Astrocyte of the cerebellum (primary cell): ENCODE data around the gene DKKL1.
"Not testable (repeated sequence)": the region's sequence is repeated elsewhere in the genome, so short reads cannot be mapped to it uniquely, and the experiment has no call there.

Source experiments
- DNase-seq: peaks from one replicate; pipeline ENCODE4 v3.0.0-alpha.2; 2011; ENCODE audit warnings: low read depth
- H3K4me3 ChIP-seq: 2 replicates; pipeline ENCODE4 v1.5.1; 2011; ENCODE audit warnings: mild to moderate bottlenecking, low read depth, low read length, moderate library complexity
- in situ Hi-C: cut with HindIII; loops from 2 replicates; pipeline ENCODE4 v1.10.0; 2017; ENCODE audit warnings: low sequenced_read_pairs
- TF ChIP-seq, protein P1 (sequence below): IDR thresholded peaks from 2 replicates; pipeline ENCODE4 v1.5.1; 2012; ENCODE audit warnings: low read length, low read depth, moderate library complexity, mild to moderate bottlenecking; ENCODE audit errors: missing control alignments

DKKL1 gene

DNA sequence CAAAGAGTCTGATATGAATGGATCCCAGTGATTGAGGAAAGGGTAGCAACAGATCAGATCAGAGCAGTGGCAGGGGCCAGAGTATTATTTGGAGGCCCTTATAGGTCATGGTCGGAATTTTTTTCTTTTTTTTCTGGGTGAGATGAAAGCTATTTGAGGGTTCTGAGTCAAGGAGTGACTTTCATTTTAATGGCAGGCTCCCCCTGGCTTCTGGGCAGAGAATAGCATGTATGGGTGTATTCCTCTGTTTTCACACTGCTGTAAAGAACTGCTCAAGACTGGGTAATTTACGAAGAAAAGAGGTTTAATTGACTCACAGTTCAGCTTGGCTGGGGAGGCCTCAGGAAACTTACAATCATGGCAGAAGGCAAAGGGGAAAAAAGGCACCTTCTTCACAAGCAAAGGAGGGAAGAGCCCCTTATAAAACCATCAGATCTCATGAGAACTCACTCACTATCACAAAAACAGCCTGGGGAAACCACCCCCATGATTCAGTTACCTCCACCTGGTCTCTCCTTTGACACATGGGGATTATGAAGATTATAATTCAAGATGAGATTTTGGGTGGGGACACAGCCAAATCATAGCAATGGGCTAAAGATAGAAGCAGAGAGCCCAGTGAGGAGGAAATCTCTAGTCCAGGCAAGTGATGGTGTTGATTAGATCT, 35.7 kb upstream of the DKKL1 start:
- no peak for DNase-seq
- TF ChIP-seq, protein P1, sequence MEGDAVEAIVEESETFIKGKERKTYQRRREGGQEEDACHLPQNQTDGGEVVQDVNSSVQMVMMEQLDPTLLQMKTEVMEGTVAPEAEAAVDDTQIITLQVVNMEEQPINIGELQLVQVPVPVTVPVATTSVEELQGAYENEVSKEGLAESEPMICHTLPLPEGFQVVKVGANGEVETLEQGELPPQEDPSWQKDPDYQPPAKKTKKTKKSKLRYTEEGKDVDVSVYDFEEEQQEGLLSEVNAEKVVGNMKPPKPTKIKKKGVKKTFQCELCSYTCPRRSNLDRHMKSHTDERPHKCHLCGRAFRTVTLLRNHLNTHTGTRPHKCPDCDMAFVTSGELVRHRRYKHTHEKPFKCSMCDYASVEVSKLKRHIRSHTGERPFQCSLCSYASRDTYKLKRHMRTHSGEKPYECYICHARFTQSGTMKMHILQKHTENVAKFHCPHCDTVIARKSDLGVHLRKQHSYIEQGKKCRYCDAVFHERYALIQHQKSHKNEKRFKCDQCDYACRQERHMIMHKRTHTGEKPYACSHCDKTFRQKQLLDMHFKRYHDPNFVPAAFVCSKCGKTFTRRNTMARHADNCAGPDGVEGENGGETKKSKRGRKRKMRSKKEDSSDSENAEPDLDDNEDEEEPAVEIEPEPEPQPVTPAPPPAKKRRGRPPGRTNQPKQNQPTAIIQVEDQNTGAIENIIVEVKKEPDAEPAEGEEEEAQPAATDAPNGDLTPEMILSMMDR: peak; percentile 61
- in situ Hi-C loops: no loop called here
- no peak overlapping the region for H3K4me3 ChIP-seq

DNA sequence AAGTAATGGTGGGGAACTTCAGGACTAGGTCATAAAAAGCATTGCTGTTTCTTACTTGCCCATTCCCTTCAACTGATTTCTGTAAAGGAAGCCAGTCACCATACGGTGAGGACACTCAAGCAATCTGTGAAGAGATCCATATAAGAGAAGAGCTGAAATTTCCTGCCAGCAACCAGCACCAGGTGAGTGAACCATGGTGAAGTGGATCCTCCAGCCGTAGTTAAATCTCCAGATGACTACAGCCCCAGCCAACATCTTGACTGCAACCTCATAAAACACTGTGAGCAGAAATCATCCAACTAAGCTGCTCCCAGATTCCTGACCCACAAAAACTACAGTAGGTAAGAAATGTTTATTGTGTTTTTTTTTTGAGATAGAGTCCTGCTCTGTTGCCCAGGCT, 34.9 kb upstream of the DKKL1 start:
- TF ChIP-seq, protein P1: no peak
- DNase-seq: no peak
- in situ Hi-C loops: no loop called here
- H3K4me3 ChIP-seq: no peak overlapping the region

DNA sequence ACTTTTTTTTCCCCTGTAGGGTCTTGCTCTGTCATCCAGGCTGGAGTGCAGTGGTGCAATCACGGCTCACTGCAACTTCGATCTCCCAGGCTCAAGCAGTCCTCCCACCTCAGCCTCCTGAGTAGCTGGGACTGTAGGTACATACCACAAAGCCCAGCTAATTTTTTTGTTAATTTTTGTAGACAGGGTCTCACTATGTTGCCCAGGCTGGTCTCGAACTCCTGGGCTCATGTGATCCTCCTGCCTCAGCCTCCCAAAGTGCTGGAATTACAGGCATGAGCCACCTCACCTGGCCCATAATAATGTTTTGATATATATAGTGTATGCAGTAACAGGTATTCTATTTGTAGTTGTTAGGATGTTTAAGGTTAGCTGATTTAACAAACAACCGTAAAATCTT, 32.5 kb upstream of the DKKL1 start:
- H3K4me3 ChIP-seq, DNase-seq, in situ Hi-C loops: not testable (repeated sequence)

DNA sequence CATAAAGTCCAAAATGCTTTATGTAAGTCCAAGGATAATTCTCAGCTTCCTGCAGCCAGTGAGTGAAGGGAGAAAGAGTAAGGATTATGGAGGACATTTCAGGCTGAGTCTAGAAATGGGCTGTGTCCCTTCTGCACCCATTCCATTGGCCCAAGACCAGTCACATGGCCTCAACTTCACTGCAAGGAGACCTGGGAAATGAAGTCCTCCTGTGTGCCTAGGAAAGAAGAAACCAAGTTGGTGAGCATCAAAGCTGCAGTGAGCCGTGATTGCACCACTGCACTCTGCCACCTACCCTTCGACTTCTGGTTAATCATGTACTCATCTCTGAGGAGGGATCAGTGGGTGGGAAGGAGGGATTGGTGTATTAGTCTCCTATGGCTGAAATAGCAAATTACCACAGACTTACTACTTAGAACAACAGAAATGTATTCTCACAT, 32.0 kb upstream of the DKKL1 start:
- in situ Hi-C loops: no loop called here
- DNase-seq: peak; percentile 4
- H3K4me3 ChIP-seq: no peak overlapping the region
- TF ChIP-seq, protein P1: no peak

DNA sequence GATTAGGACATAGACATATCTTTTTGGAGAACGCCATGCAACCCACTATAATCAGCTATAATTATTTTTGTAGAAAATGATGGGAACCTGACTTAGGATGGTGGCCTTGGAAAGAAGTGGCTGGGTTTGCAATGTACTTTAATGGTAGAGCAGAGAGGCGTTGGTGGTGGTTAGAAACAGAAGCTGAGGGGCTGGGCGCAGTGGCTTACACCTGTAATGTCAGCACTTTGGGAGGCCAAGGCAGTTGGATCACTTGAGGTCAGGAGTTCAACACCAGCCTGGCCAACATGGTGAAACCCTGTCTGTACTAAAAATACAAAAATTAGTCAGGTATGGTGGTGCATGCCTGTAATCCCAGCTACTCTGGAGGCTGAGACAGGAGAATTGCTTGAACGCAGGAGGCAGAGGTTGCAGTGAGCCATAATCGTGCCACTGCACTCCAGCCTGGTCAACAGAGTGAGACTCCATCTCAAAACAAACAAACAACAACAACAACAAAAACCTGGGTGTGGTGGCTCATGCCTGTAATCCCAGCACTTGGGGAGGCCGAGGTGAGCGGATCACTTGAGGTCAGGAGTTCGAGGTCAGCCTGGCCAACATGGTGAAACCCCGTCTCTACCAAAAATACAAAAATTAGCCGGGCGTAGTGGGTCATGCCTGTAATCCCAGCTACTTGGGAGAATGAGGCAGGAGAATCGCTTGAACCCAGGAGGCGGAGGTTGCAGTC, 30.8 kb upstream of the DKKL1 start:
- DNase-seq, in situ Hi-C loops, H3K4me3 ChIP-seq: not testable (repeated sequence)

DNA sequence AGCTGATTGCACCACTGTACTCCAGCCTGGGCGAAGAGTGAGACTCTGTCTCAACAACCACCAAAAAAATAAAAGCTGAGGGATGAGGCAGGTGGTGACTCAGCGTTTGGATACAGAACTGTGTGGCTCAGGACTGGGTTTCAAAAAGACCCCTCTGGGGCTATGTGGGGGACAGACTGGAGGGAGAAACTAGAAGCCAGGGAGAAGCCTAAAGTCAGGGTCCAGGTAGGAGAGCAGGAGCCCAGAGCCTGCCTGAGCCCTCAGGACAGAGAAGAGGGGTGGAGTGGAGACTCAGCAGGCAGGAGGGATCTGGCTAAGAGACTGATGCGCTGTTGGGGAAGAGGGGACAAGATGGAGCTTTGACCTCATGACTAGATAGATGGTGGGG, 30.3 kb upstream of the DKKL1 start:
- TF ChIP-seq, protein P1: no peak
- in situ Hi-C loops: no loop called here
- no peak overlapping the region for H3K4me3 ChIP-seq
- no peak for DNase-seq

DNA sequence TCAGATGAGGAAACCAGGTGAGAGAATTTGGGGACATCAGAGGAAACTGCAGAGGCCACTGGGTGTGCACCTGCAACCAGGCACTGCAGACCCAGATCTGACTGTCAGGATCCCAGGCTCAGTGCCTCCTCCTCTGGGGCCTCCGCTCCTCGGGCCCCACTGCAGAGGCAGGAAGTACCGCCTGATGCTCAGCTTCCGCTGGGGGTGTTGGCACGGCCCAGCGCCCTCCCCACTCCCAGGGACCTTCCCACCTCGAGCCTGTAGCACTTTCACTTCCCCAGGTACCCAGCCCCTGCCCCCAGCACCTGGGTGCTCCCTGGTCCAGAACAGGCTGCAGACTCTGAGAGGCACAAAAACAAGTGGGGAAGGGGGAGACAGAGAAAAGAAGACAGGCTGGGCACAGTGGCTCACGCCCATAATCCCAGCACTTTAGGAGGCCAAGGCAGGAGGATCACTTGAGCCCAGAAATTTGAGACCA, 29.8 kb upstream of the DKKL1 start:
- in situ Hi-C loops: no loop called here
- TF ChIP-seq, protein P1: no peak
- H3K4me3 ChIP-seq: no peak overlapping the region

More for the DNA sequence above, 29.8 kb upstream of the DKKL1 start:
- DNase-seq: no peak
